ENCODE data around the gene NTNG2. TPM values are rescaled to one million over a fixed set of nuclear protein-coding genes. Genes with fewer than 3 reads are reported as not detected.
"Not testable (repeated sequence)": the region's sequence is repeated elsewhere in the genome, so short reads cannot be mapped to it uniquely, and the experiment has no call there.

The NTNG2 gene
- total RNA-seq, 1 donor from 2014 or later: 46.3 TPM

- no peak for DNase-seq
Observed at GRCh38 chr9:132250324-132251262, 88.7 kb downstream of the NTNG2 start.

GRCh38 chr9:132260846-132261245 is 99.0 kb downstream of the NTNG2 start:
- no peak for DNase-seq

GRCh38 chr9:132266017-132266416 is 104.2 kb downstream of the NTNG2 start:
- DNase-seq: no peak

- no peak for DNase-seq
Observed at GRCh38 chr9:132267660-132268059, 105.8 kb downstream of the NTNG2 start.

GRCh38 chr9:132268725-132269352 is 107.0 kb downstream of the NTNG2 start:
- peak; percentile 38 for DNase-seq

- not testable (repeated sequence) for DNase-seq
Observed at GRCh38 chr9:132269704-132270516, 108.1 kb downstream of the NTNG2 start.

GRCh38 chr9:132274861-132275260 is 113.0 kb downstream of the NTNG2 start:
- no peak for DNase-seq

GRCh38 chr9:132283165-132283564 is 121.3 kb downstream of the NTNG2 start:
- no peak for DNase-seq

- DNase-seq: no peak
Observed at GRCh38 chr9:132283863-132284262, 122.0 kb downstream of the NTNG2 start.

- no peak for DNase-seq
Observed at GRCh38 chr9:132287256-132287760, 125.5 kb downstream of the NTNG2 start.

- no peak for DNase-seq
Observed at GRCh38 chr9:132288361-132288760, 126.5 kb downstream of the NTNG2 start.

- DNase-seq: no peak
Observed at GRCh38 chr9:132288966-132289365, 127.1 kb downstream of the NTNG2 start.

GRCh38 chr9:132293145-132293721 is 131.4 kb downstream of the NTNG2 start:
- no peak for DNase-seq

Other genes starting within 250 kb of the NTNG2 start
- 11.5 TPM for gene MED27, start 82.2 kb upstream of the NTNG2 start, total RNA-seq
- gene SETX, start 192.9 kb downstream of the NTNG2 start, total RNA-seq: 85.3 TPM
- 11.7 TPM for gene TTF1, start 244.8 kb downstream of the NTNG2 start, total RNA-seq
- not detected for gene CFAP77, start 248.2 kb downstream of the NTNG2 start, total RNA-seq